GM23248 (cell line): ENCODE data around the gene HCN1. TPM values are rescaled to one million over a fixed set of nuclear protein-coding genes. Genes with fewer than 3 reads are reported as not detected.

ENCODE experiments used
- DNase-seq: peaks from one replicate; pipeline ENCODE4 v3.0.0-alpha.2; 2015
- H2AFZ ChIP-seq: fragments of 200-600 bp; sonication (generic); 2 replicates; pipeline ENCODE4 v1.6.1; 2016; ENCODE audit warnings: antibody characterized with exemption
- H3F3A ChIP-seq: fragments of 200-600 bp; sonication (generic); 2 replicates; pipeline ENCODE4 v1.6.1; 2016; ENCODE audit warnings: mild to moderate bottlenecking, antibody characterized with exemption, mixed run types; ENCODE audit not compliant: insufficient read depth
- H3K27ac ChIP-seq: fragments of 200-600 bp; sonication (generic); 2 replicates; pipeline ENCODE4 v1.5.1; 2016; ENCODE audit warnings: mild to moderate bottlenecking
- H3K27me3 ChIP-seq: fragments of 200-600 bp; sonication (generic); replicated peaks from 2 replicates; pipeline ENCODE4 v1.6.1; 2016; ENCODE audit warnings: mild to moderate bottlenecking; ENCODE audit not compliant: insufficient read depth
- H3K36me3 ChIP-seq: fragments of 200-600 bp; sonication (generic); 2 replicates; pipeline ENCODE4 v1.6.1; 2016; ENCODE audit warnings: low read depth, mild to moderate bottlenecking
- H3K4me1 ChIP-seq: fragments of 200-600 bp; sonication (generic); 2 replicates; pipeline ENCODE4 v1.6.1; 2016; ENCODE audit warnings: mild to moderate bottlenecking; ENCODE audit not compliant: insufficient read depth
- H3K4me2 ChIP-seq: fragments of 200-600 bp; sonication (generic); one replicate; pipeline ENCODE4 v1.6.1; 2016; ENCODE audit warnings: mild to moderate bottlenecking; ENCODE audit not compliant: unreplicated experiment
- H3K4me3 ChIP-seq: fragments of 200-600 bp; sonication (generic); 2 replicates; pipeline ENCODE4 v1.5.1; 2016; ENCODE audit warnings: mild to moderate bottlenecking
- H3K79me2 ChIP-seq: fragments of 200-600 bp; sonication (generic); 2 replicates; pipeline ENCODE4 v1.6.1; 2016; ENCODE audit warnings: mild to moderate bottlenecking; ENCODE audit not compliant: insufficient read depth
- H3K9ac ChIP-seq: fragments of 200-600 bp; sonication (generic); 2 replicates; pipeline ENCODE4 v1.6.1; 2016; ENCODE audit warnings: mild to moderate bottlenecking
- H3K9me2 ChIP-seq: fragments of 200-600 bp; sonication (generic); 2 replicates; pipeline ENCODE4 v1.6.1; 2016; ENCODE audit warnings: mixed run types, mild to moderate bottlenecking, moderate library complexity; ENCODE audit not compliant: insufficient read depth
- H3K9me3 ChIP-seq: fragments of 200-600 bp; sonication (generic); one replicate; pipeline ENCODE4 v1.6.1; 2017; ENCODE audit warnings: low read depth
- H4K20me1 ChIP-seq: fragments of 200-600 bp; sonication (generic); 2 replicates; pipeline ENCODE4 v1.6.0; 2016; ENCODE audit not compliant: insufficient read depth
- EZH2 ChIP-seq: fragments of 200-600 bp; sonication (generic); IDR thresholded peaks from 2 replicates; pipeline ENCODE4 v1.6.1; 2018; ENCODE audit warnings: antibody characterized with exemption, mild to moderate bottlenecking; ENCODE audit not compliant: insufficient read depth, poor library complexity, severe bottlenecking
- EZH2phosphoT487 ChIP-seq: fragments of 200-600 bp; sonication (generic); IDR thresholded peaks from 2 replicates; pipeline ENCODE4 v1.6.1; 2018; ENCODE audit warnings: antibody characterized with exemption, moderate library complexity, mild to moderate bottlenecking, low read depth; ENCODE audit not compliant: insufficient read depth
- WGBS, 2 experiments: methylation state at CpG; one replicate each; pipeline ENCODE4 v1.1.6; 2015 to 2017; ENCODE audit warnings: low lambda C conversion rate in 2 of 2, low coverage in 1 of 2; ENCODE audit errors: missing lambda C conversion rate in 2 of 2; 5-methylcytosine and 5-hydroxymethylcytosine counted together
- in situ Hi-C: fragments of 300-500 bp; cut with MboI; formaldehyde crosslinking; loops from 2 replicates; pipeline ENCODE4 v1.15.0; 2020
- polyA plus RNA-seq: library from polyadenylated mRNA; unstranded; fragments of >200 nt; fragmentation: Nextera tagmentation; extraction: Ambion mirVana; gene quantifications from 2 replicates; pipeline ENCODE4 v1.2.1, GENCODE V29; 2016
- total RNA-seq: library from RNA; depleted of rRNA; stranded (reverse); fragments of >200 nt; shearing (Covaris generic); gene quantifications from 2 replicates; pipeline ENCODE4 v1.2.3, GENCODE V29; 2014

The HCN1 gene
- total and polyA plus RNA-seq, 2 experiments from 2014 or later = not detected

GRCh38 chr5:45252541-45252940 is 443.6 kb downstream of the HCN1 start:
- Histone ChIP-seq H2AFZ (no peak overlapping the region), H3K27me3 (no peaks in the 10 kb centered on the region), H3K27ac (no peak overlapping the region), H4K20me1 (no peaks in the 10 kb centered on the region), H3F3A (no peaks in the 10 kb centered on the region), H3K9me3 (no peaks in the 10 kb centered on the region), H3K4me2 (no peak overlapping the region), H3K36me3 (no peaks in the 10 kb centered on the region), H3K79me2 (no peaks in the 10 kb centered on the region), H3K4me3 (no peak overlapping the region), H3K9ac (no peak overlapping the region), H3K9me2 (no peaks in the 10 kb centered on the region), H3K4me1 (no peaks in the 10 kb centered on the region)
- 0 to 4% methylated on average over 3 of the region's 3 CpGs for WGBS, 2 experiments
- TF ChIP-seq EZH2phosphoT487 (no peak), EZH2 (no peak)
- DNase-seq = no peak
- in situ Hi-C loops = no loop called here

GRCh38 chr5:45225571-45226031 is 470.6 kb downstream of the HCN1 start:
- H3K79me2 ChIP-seq = no peaks in the 10 kb centered on the region
- H3K9ac ChIP-seq = no peak overlapping the region
- H3K27me3 ChIP-seq = no peaks in the 10 kb centered on the region
- TF ChIP-seq EZH2 = no peak
- no peak for TF ChIP-seq EZH2phosphoT487
- H3K4me3 ChIP-seq = no peak overlapping the region
- no peaks in the 10 kb centered on the region for H3K9me2 ChIP-seq
- no peaks in the 10 kb centered on the region for H3F3A ChIP-seq
- no peak for DNase-seq
- H4K20me1 ChIP-seq = no peaks in the 10 kb centered on the region
- H3K4me1 ChIP-seq = no peaks in the 10 kb centered on the region
- no peak overlapping the region for H2AFZ ChIP-seq
- no peaks in the 10 kb centered on the region for H3K9me3 ChIP-seq
- H3K36me3 ChIP-seq = no peaks in the 10 kb centered on the region
- H3K27ac ChIP-seq = no peak overlapping the region
- H3K4me2 ChIP-seq = no peak overlapping the region
- in situ Hi-C loops = no loop called here
- 66 to 79% methylated on average over 11 to 24 of the region's 25 CpGs for WGBS, 2 experiments

- in situ Hi-C loops = no loop called here
- no peaks in the 10 kb centered on the region for H3K4me1 ChIP-seq
- H3K4me2 ChIP-seq = no peak overlapping the region
- H3K9me3 ChIP-seq = no peaks in the 10 kb centered on the region
- no peaks in the 10 kb centered on the region for H3K36me3 ChIP-seq
- TF ChIP-seq EZH2 = no peak
- TF ChIP-seq EZH2phosphoT487 = no peak
- H3K79me2 ChIP-seq = no peaks in the 10 kb centered on the region
- H4K20me1 ChIP-seq = no peaks in the 10 kb centered on the region
- H3F3A ChIP-seq = no peaks in the 10 kb centered on the region
- H3K4me3 ChIP-seq = no peak overlapping the region
- 30 to 34% methylated on average over 4 of the region's 4 CpGs for WGBS, 2 experiments
- DNase-seq = no peak
- no peaks in the 10 kb centered on the region for H3K9me2 ChIP-seq
- no peak overlapping the region for H2AFZ ChIP-seq
- no peaks in the 10 kb centered on the region for H3K27me3 ChIP-seq
- no peak overlapping the region for H3K9ac ChIP-seq
- no peak overlapping the region for H3K27ac ChIP-seq
These were observed 490.7 kb downstream of the HCN1 start for GRCh38 chr5:45205403-45205961.
